ENCODE measurements around the gene ATG7.

ATG7 gene

GRCh38 chr3:11536132-11536935, 264.1 kb downstream of the ATG7 start:
- no peaks in the 10 kb centered on the region for H3K36me3 ChIP-seq (ENCODE audit: low read length)
- no peaks in the 10 kb centered on the region for H3K9me3 ChIP-seq (ENCODE audit: insufficient read depth, low read length)
- no peak overlapping the region for H3K4me3 ChIP-seq (ENCODE audit: insufficient read depth, low read length, poor library complexity, severe bottlenecking)
- H3K27me3 ChIP-seq (ENCODE audit: low read length), result no peaks in the 10 kb centered on the region
- no peak overlapping the region for H3K9ac ChIP-seq (ENCODE audit: low read length)
- H3K4me2 ChIP-seq (ENCODE audit: low read depth, low read length, poor library complexity, severe bottlenecking), result no peak overlapping the region
- no peak overlapping the region for H3K27ac ChIP-seq (ENCODE audit: low read depth, low read length)
- no peak overlapping the region for H2AFZ ChIP-seq (ENCODE audit: low read depth, low read length, severe bottlenecking)
- no peaks in the 10 kb centered on the region for H3F3A ChIP-seq (ENCODE audit: insufficient read depth)
- H3K9me2 ChIP-seq (replicated peaks; ENCODE audit: insufficient read depth, low read length), result no peaks in the 10 kb centered on the region
- H3K79me2 ChIP-seq (ENCODE audit: insufficient read depth, low read length), result no peaks in the 10 kb centered on the region
- TF ChIP-seq EZH2phosphoT487 (conservative IDR thresholded peaks at IDR 0.05; ENCODE audit: low read length), result no peak
- no peaks in the 10 kb centered on the region for H4K20me1 ChIP-seq (ENCODE audit: low read depth, low read length)

- Histone ChIP-seq H3K79me2 (ENCODE audit: insufficient read depth, low read length) (no peaks in the 10 kb centered on the region), H3K4me3 (ENCODE audit: insufficient read depth, low read length, poor library complexity, severe bottlenecking) (no peak overlapping the region), H3K9ac (ENCODE audit: low read length) (no peak overlapping the region), H3K27ac (ENCODE audit: low read depth, low read length) (no peak overlapping the region), H3K9me3 (ENCODE audit: insufficient read depth, low read length) (no peaks in the 10 kb centered on the region), H3K36me3 (ENCODE audit: low read length) (no peaks in the 10 kb centered on the region), H3K4me2 (ENCODE audit: low read depth, low read length, poor library complexity, severe bottlenecking) (no peak overlapping the region), H3F3A (ENCODE audit: insufficient read depth) (no peaks in the 10 kb centered on the region), H2AFZ (ENCODE audit: low read depth, low read length, severe bottlenecking) (no peak overlapping the region), H3K9me2 (replicated peaks; ENCODE audit: insufficient read depth, low read length) (no peaks in the 10 kb centered on the region), H3K27me3 (ENCODE audit: low read length) (no peaks in the 10 kb centered on the region), H4K20me1 (ENCODE audit: low read depth, low read length) (no peaks in the 10 kb centered on the region)
- TF ChIP-seq EZH2phosphoT487 (conservative IDR thresholded peaks at IDR 0.05; ENCODE audit: low read length), result no peak
- no peak for TF ChIP-seq CTCF (IDR thresholded peaks at IDR 0.05; ENCODE audit: insufficient read depth, low read length, poor library complexity, severe bottlenecking)
Measured at GRCh38 chr3:11536936-11537612, 264.9 kb downstream of the ATG7 start.

- H3K4me2 ChIP-seq (ENCODE audit: low read depth, low read length, poor library complexity, severe bottlenecking), result no peak overlapping the region
- H4K20me1 ChIP-seq (ENCODE audit: low read depth, low read length), result no peaks in the 10 kb centered on the region
- H3K27ac ChIP-seq (ENCODE audit: low read depth, low read length), result no peak overlapping the region
- H2AFZ ChIP-seq (ENCODE audit: low read depth, low read length, severe bottlenecking), result no peak overlapping the region
- no peaks in the 10 kb centered on the region for H3K36me3 ChIP-seq (ENCODE audit: low read length)
- no peaks in the 10 kb centered on the region for H3K9me2 ChIP-seq (replicated peaks; ENCODE audit: insufficient read depth, low read length)
- no peak overlapping the region for H3K4me3 ChIP-seq (ENCODE audit: insufficient read depth, low read length, poor library complexity, severe bottlenecking)
- H3F3A ChIP-seq (ENCODE audit: insufficient read depth), result no peaks in the 10 kb centered on the region
- H3K79me2 ChIP-seq (ENCODE audit: insufficient read depth, low read length), result no peaks in the 10 kb centered on the region
- no peaks in the 10 kb centered on the region for H3K27me3 ChIP-seq (ENCODE audit: low read length)
- TF ChIP-seq CTCF (IDR thresholded peaks at IDR 0.05; ENCODE audit: insufficient read depth, low read length, poor library complexity, severe bottlenecking) (no peak), EZH2phosphoT487 (conservative IDR thresholded peaks at IDR 0.05; ENCODE audit: low read length) (no peak)
- no peak overlapping the region for H3K9ac ChIP-seq (ENCODE audit: low read length)
- H3K9me3 ChIP-seq (ENCODE audit: insufficient read depth, low read length), result no peaks in the 10 kb centered on the region
Measured at GRCh38 chr3:11538581-11538980, 266.4 kb downstream of the ATG7 start.

- Histone ChIP-seq H3K9me3 (ENCODE audit: insufficient read depth, low read length) (no peaks in the 10 kb centered on the region), H4K20me1 (ENCODE audit: low read depth, low read length) (no peaks in the 10 kb centered on the region), H2AFZ (ENCODE audit: low read depth, low read length, severe bottlenecking) (no peak overlapping the region), H3K79me2 (ENCODE audit: insufficient read depth, low read length) (no peaks in the 10 kb centered on the region), H3K9me2 (replicated peaks; ENCODE audit: insufficient read depth, low read length) (no peaks in the 10 kb centered on the region), H3K4me3 (ENCODE audit: insufficient read depth, low read length, poor library complexity, severe bottlenecking) (no peak overlapping the region), H3K4me2 (ENCODE audit: low read depth, low read length, poor library complexity, severe bottlenecking) (no peak overlapping the region), H3F3A (ENCODE audit: insufficient read depth) (no peaks in the 10 kb centered on the region), H3K27me3 (ENCODE audit: low read length) (no peaks in the 10 kb centered on the region), H3K9ac (ENCODE audit: low read length) (no peak overlapping the region), H3K36me3 (ENCODE audit: low read length) (no peaks in the 10 kb centered on the region), H3K27ac (ENCODE audit: low read depth, low read length) (no peak overlapping the region)
- TF ChIP-seq EZH2phosphoT487 (conservative IDR thresholded peaks at IDR 0.05; ENCODE audit: low read length) (no peak), CTCF (IDR thresholded peaks at IDR 0.05; ENCODE audit: insufficient read depth, low read length, poor library complexity, severe bottlenecking) (no peak)
Measured at GRCh38 chr3:11539218-11539617, 267.0 kb downstream of the ATG7 start.

Measured in SU-DHL-6 (cell line).